Measurements from ENCODE around the gene SNX5.

The SNX5 gene

DNA sequence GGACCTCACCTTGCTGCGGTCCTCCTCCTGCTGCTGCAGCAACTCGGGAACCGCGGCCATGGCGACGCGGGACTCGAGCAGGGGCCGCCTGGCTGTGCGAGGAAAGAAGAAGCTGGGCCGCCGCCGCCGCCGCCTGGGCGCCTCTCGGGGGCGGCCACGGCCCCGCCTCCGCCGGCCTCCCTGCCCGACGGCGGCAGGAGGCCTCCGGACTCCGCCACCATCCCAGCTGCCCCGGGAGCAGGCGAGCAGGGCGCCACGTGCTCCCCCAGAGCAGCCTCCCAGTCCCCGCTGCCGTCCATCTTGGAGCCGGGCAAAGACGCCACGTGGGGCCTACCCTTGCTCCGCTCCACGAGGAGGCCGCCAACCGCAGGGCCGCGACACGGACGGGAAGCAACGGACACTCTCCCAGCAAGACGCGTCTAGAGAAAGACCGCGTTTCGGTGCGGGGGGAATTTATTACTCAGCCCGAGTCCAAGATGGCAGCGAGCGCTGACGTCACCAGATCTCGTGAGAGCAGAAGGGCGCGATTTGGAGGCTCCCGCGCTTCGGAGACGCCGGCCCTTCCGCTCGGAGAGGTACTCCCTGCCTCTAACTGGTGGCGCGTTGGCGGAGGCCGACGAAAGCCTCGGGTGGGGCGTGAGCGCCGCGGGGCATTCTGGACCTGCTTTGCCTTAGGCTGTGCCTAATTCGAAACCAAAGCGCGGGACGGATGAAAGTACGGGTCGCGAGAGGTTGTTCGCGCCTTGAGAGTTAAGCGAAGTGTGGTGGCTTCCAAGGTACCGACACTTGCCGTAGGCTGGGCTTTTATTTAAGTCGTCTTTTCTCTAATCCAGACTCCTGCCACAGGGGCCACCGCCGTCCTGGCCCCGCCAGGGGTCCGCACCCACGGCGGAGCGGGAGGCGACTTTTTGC, at the start of gene SNX5, which contains the start of gene MGME1:
TSS of gene SNX5 (minus strand) at position 429 of the 912 bp plus-strand sequence. CDS start at position 60, 369 bp downstream.
TSS of gene MGME1 (plus strand) at position 653 of the 912 bp plus-strand sequence. CDS start 842 bp downstream, outside the sequence.
- Histone ChIP-seq H3K9ac (ENCODE audit: low read depth, low read length) (peak within 1 kb of the TSS; percentile 95), H3K4me1 (ENCODE audit: insufficient read depth, low read length) (peaks cover 28% of the 10 kb centered on the region), H3K36me3 (ENCODE audit: insufficient read depth, low read length) (no peaks in the 10 kb centered on the region), H3K9me3 (ENCODE audit: control insufficient read depth, insufficient read depth, low read length) (no peaks in the 10 kb centered on the region)

DNA sequence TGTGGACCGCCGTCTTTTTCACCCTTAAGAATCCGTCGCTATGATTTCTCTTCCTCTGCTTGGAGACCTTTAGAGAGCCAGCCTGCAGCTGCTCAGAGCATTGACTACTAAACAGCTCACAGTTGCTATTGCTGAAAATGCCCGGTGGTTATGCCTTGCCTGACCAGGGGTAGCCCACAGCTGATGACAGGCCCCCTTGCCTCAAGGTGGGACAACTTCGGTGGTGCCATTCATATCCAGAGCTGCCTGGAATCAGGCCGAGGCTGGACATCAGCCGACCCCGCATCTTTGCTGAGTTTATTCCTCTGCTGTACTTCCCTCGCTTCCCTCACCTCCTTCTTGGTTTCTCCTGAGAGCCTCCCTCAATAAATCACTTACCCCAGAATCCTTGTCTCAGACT, 49.5 kb upstream of the SNX5 start:
- Histone ChIP-seq H3K9ac (ENCODE audit: low read depth, low read length) (no peak overlapping the region), H3K4me1 (ENCODE audit: insufficient read depth, low read length) (no peaks in the 10 kb centered on the region), H3K36me3 (ENCODE audit: insufficient read depth, low read length) (no peaks in the 10 kb centered on the region), H3K9me3 (ENCODE audit: control insufficient read depth, insufficient read depth, low read length) (no peaks in the 10 kb centered on the region; the same call in 1 of the 2 replicates)

DNA sequence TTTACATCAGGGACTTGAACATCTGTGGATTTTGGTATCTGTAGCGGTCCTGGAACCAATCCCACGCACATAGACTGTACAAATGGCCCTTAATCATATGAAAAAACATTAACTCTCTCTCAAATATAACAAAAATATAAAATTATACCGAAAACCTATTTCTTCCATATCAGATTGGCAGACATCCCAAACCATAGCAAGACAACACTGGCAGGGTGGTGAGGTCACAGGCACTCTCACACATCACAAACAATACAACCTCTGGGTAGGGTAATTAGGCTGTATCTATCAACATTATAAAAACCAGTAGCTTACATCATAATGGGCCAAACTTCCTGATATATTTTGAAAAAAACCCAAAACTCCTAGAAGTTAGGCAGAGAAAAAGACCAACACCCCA, 48.2 kb upstream of the SNX5 start:
- H3K36me3 ChIP-seq (ENCODE audit: insufficient read depth, low read length), result no peaks in the 10 kb centered on the region
- no peaks in the 10 kb centered on the region for H3K4me1 ChIP-seq (ENCODE audit: insufficient read depth, low read length)
- no peaks in the 10 kb centered on the region; the same call in 1 of the 2 replicates for H3K9me3 ChIP-seq (ENCODE audit: control insufficient read depth, insufficient read depth, low read length)
- no peak overlapping the region for H3K9ac ChIP-seq (ENCODE audit: low read depth, low read length)

DNA sequence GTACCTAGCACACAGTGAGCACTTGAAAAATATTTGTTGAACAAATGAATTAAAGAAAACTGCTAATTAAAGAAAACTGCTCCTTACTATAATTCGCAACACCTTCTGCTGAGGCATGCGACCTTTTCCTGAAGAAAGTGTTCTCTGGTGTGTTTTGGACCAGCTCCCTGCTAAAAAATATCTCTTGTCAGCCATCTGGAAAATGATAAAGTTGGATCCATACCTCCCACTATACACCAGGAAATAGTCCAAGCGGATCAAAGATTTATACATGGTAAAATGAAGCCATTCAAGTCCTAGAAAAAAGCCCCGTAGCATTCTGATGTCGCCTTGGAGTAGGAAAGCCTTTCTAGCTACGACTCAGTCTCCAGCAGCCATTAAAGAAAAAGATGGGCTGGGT, 45.8 kb upstream of the SNX5 start:
- H3K9ac ChIP-seq (ENCODE audit: low read depth, low read length), result no peak overlapping the region
- no peaks in the 10 kb centered on the region for H3K36me3 ChIP-seq (ENCODE audit: insufficient read depth, low read length)
- H3K4me1 ChIP-seq (ENCODE audit: insufficient read depth, low read length), result no peaks in the 10 kb centered on the region
- H3K9me3 ChIP-seq (ENCODE audit: control insufficient read depth, insufficient read depth, low read length), result no peaks in the 10 kb centered on the region

DNA sequence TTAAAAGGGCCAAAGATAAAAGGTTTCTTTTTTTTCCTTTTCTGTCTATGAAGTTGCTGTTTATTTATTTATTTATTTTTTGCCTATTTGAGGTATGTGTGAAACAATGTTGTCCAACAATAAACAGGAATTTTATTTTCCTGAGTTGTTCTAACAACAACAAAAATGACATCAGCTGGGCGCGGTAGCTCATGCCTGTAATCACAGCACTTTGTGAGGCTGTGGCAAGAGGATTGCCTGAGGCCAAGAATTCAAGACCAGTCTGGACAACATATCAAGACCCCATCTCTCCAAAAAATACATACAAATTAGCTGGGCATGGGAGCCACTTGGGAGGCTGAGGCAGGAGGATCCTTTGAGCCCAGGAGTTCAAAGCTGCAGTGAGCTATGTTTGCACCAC, 44.3 kb upstream of the SNX5 start:
- Histone ChIP-seq H3K36me3 (ENCODE audit: insufficient read depth, low read length) (no peaks in the 10 kb centered on the region), H3K9me3 (ENCODE audit: control insufficient read depth, insufficient read depth, low read length) (no peaks in the 10 kb centered on the region), H3K4me1 (ENCODE audit: insufficient read depth, low read length) (no peaks in the 10 kb centered on the region), H3K9ac (ENCODE audit: low read depth, low read length) (no peak overlapping the region)

DNA sequence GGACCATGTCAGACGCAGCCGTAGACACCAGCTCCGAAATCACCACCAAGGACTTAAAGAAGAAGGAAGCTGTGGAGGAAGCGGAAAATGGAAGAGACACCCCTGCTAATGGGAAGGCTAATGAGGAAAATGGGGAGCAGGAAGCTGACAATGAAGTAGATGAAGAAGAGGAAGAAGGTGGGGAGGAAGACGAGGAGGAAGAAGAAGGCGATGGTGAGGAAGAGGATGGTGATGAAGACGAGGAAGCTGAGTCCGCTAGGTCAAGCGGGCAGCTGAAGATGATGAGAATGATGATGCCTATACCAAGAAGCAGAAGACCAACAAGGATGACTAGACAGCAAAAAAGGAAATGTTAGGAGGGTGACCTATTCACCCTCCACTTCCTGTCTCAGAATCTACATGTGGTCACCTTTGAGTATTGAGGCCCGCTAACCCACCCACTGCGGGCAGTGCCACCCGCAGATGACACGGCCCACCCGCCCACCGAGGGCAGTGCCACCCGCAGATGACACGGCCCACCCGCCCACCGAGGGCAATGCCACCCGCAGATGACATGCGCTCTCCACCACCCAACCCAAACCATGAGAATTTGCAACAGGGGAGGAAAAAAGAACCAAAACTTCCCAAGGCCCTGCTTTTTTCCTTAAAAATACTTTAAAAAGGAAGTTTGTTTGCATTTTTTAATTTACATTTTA, 43.5 kb upstream of the SNX5 start:
- Histone ChIP-seq H3K36me3 (ENCODE audit: insufficient read depth, low read length) (no peaks in the 10 kb centered on the region), H3K4me1 (ENCODE audit: insufficient read depth, low read length) (no peaks in the 10 kb centered on the region), H3K9ac (ENCODE audit: low read depth, low read length) (no peak overlapping the region), H3K9me3 (ENCODE audit: control insufficient read depth, insufficient read depth, low read length) (no peaks in the 10 kb centered on the region)

DNA sequence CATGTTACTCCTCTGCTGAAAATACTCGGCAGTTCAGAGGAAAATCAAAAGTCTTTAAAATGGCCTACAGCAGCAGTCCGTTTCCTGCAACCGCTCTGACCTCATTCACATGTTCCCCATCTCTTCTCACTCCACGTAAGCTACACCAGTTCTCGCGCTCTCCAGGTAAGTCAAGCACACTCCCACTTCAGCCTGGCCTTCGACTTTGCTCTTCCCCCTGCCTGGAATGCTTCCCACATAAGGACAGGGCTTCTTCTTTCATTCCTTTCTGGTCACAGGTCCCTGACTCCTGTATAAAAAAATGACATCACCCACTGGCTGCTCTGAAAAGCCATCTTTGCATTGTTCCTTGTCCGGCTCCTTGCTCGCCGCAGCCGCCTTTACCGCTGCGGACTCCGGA, 42.9 kb upstream of the SNX5 start:
- H3K36me3 ChIP-seq (ENCODE audit: insufficient read depth, low read length), result no peaks in the 10 kb centered on the region
- no peaks in the 10 kb centered on the region for H3K9me3 ChIP-seq (ENCODE audit: control insufficient read depth, insufficient read depth, low read length)
- no peak overlapping the region for H3K9ac ChIP-seq (ENCODE audit: low read depth, low read length)
- no peaks in the 10 kb centered on the region for H3K4me1 ChIP-seq (ENCODE audit: insufficient read depth, low read length)

DNA sequence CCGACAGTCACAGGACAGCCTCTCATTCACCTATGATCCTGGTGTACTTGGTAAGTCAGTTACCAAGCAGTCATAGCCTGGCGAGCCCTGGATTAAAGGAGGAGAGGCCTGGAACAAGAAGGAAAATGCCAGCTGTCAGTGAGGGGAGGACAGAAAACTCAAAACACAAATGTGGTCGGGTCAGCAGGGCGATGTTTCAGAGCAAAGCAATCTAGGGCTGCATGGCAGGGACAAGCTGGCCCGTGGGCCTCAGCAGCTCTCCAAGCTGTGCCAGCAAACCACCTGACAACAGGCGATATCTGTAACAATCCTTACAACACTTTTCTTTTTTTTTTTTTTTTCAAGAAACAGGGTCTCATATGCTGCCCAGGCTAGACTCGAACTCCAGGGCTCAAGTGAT, 40.5 kb upstream of the SNX5 start:
- Histone ChIP-seq H3K4me1 (ENCODE audit: insufficient read depth, low read length) (peaks cover 13% of the 10 kb centered on the region; the same call in 1 of the 2 replicates), H3K9ac (ENCODE audit: low read depth, low read length) (no peak overlapping the region), H3K9me3 (ENCODE audit: control insufficient read depth, insufficient read depth, low read length) (no peaks in the 10 kb centered on the region), H3K36me3 (ENCODE audit: insufficient read depth, low read length) (no peaks in the 10 kb centered on the region)

DNA sequence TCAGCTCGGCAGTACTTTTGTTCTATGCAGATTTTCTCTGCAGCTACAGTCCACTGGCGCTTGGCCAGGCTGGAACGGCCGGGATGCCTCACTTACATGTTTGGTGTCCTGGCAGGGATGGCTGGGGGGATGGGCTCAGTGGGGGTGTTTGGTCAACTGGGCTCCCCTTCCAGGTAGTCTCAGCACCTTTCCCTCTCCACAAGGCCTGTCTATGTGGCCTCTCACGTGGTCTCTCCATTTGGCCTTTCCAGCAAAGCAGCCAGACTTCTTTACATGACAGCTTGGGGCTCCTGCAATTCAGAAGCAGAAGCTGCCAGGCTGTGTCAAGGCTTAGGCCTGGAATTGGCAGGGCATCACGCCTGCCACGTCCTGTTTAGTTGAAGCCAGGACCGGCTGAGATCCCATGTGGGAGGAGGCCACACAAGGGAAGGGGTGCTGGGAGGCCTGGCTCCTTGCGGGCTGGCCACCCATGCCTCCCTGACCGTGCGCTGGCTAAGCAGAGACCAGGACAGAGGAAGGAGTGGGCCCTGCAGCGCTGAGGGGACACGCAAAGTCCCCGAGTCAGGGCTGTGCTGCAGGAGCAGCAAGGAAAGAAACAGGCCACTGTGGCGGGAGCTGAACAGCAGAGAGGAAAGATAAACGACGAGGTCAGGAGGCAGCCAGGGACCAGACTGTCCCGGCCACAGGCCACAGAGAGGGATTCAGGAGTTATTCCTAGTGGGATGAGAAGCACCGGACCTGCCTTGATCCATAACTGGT, 39.1 kb upstream of the SNX5 start:
- Histone ChIP-seq H3K4me1 (ENCODE audit: insufficient read depth, low read length) (peaks cover 16% of the 10 kb centered on the region; the same call in 1 of the 2 replicates), H3K9ac (ENCODE audit: low read depth, low read length) (no peak overlapping the region), H3K9me3 (ENCODE audit: control insufficient read depth, insufficient read depth, low read length) (no peaks in the 10 kb centered on the region), H3K36me3 (ENCODE audit: insufficient read depth, low read length) (no peaks in the 10 kb centered on the region)

DNA sequence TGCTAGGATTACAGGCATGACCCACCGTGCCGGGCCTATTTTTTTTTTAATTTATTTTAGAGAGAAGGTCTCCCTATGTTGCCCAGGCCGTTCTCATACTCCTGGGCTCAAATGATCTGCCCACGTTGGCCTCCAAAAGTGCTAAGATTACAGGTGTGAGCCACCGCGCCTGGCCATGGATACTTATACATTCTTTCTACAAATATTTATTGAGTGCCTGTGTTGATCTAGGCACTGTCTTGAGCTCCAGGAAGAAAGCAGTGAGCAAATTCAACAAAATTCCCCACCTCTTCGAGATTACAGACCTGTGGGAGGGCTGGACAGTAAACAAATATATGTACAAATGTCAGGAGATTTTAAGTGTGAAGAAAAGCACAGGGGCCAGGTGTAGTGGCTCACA, 38.1 kb upstream of the SNX5 start:
- H3K9ac ChIP-seq (ENCODE audit: low read depth, low read length), result no peak overlapping the region
- no peaks in the 10 kb centered on the region for H3K9me3 ChIP-seq (ENCODE audit: control insufficient read depth, insufficient read depth, low read length)
- peaks cover 17% of the 10 kb centered on the region; the same call in 1 of the 2 replicates for H3K4me1 ChIP-seq (ENCODE audit: insufficient read depth, low read length)
- no peaks in the 10 kb centered on the region for H3K36me3 ChIP-seq (ENCODE audit: insufficient read depth, low read length)

DNA sequence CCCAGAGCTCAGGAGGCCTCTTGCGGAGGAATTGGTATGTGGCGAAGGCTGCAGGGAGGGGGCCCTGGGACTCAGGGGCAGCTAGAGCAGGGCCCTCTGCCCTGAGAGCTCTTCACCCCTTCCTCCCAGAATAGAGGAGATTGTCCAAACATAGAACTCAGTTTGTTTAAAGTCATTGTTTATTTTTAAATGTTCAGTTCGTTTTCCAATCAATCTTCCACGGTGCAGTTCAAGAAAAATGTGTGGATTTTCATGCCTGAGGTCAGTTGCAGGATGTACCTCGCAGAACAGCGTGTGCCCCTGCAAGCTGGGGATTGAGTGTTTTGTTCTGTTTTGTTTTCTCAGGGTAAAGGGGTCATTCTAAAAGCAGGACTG, 37.4 kb upstream of the SNX5 start:
- Histone ChIP-seq H3K36me3 (ENCODE audit: insufficient read depth, low read length) (no peaks in the 10 kb centered on the region), H3K4me1 (ENCODE audit: insufficient read depth, low read length) (peaks cover 19% of the 10 kb centered on the region; the same call in 1 of the 2 replicates), H3K9me3 (ENCODE audit: control insufficient read depth, insufficient read depth, low read length) (no peaks in the 10 kb centered on the region), H3K9ac (ENCODE audit: low read depth, low read length) (no peak overlapping the region)

DNA sequence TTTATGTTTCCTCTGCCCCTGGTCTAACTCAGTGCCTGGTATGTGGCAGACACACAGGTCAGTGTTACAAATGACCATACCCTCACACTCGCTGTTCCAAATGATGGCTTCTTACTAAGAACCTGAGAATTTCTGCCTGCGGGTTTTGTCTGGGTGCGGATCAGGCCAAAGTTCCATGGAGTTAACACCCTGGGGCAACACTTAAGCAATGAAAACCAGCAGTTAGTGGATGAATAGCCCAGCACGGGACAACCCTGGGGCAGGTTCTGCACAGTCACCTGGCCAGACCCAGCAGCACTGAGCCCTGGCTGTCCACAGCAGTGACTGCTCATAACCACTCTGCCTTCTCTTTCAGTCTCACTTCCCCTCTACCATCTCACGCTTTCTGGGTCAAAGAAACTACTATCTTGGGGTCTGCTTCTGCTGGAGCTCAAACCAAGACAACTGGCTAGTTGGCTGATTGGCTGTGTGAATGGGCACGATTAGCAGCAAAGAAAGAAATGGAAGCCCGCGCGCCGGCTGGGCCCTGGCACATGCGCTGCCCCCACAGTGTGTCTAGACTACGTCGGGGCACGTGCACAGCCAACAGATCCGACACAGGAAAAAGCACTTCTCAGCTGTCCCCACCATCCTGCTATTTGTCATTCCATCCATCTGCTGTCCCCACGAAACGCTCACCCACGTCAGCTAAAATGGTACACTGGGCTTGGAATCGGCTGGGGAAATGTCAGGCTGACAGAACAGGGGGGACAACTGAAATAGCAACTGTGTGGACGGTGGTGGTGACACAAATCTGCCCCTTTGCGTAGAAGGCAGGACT, 36.8 kb upstream of the SNX5 start:
- Histone ChIP-seq H3K4me1 (ENCODE audit: insufficient read depth, low read length) (peaks cover 19% of the 10 kb centered on the region; the same call in 1 of the 2 replicates), H3K36me3 (ENCODE audit: insufficient read depth, low read length) (no peaks in the 10 kb centered on the region), H3K9me3 (ENCODE audit: control insufficient read depth, insufficient read depth, low read length) (no peaks in the 10 kb centered on the region), H3K9ac (ENCODE audit: low read depth, low read length) (no peak overlapping the region)

DNA sequence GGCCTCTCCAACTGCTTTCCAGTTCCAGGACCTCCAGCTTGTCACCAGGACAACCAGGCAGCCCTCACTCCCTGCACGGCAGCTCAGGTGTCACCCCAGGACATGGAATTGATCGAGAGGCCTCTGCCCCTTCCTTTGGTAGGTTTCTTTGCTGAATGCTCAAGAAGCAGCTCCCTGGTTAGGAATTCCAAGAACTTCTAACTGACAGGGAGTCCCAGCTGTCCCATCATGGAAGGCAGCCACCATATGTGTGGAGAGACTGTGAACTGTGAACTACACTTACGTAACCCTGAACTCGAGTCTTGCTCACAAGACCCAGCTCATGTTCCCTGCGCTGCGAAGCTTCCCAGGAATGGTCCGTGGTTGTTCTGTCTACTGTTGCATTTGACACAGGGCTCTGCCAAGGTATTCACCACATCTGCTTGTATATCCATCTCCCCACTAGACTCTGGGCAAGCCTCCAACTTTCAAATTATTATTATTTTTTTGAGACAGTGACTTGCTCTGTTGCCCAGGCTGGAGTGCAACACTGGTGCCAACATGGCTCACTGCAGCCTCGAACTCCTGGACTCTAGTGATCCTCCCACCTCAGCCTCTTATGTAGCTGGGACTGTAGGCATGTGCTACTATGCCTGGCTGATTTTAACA, 35.9 kb upstream of the SNX5 start:
- no peaks in the 10 kb centered on the region for H3K36me3 ChIP-seq (ENCODE audit: insufficient read depth, low read length)
- peaks cover 19% of the 10 kb centered on the region; the same call in 1 of the 2 replicates for H3K4me1 ChIP-seq (ENCODE audit: insufficient read depth, low read length)
- H3K9ac ChIP-seq (ENCODE audit: low read depth, low read length), result no peak overlapping the region
- H3K9me3 ChIP-seq (ENCODE audit: control insufficient read depth, insufficient read depth, low read length), result no peaks in the 10 kb centered on the region
